Stimulated activated memory B cell treated with anti-CD40 and anti-IgM and Interleukin-4, amounts not matched to agents 10 μg/mL and 1 μg/mL and 100 μg/mL, for 72 hours (primary cell): ENCODE measurements around the gene MYBPHL.

Source experiments
- ATAC-seq: fragments of 150-1000 bp; cut with Tn5 transposase; 2 replicates; pipeline ENCODE4 v1.10.0; 2021
- H3K27ac Mint-ChIP-seq: one replicate; pipeline ENCODE4 v1.8.0; 2022; ENCODE audit warnings: mild to moderate bottlenecking, mixed read lengths
- H3K27me3 Mint-ChIP-seq: one replicate; pipeline ENCODE4 v1.8.0; 2022; ENCODE audit warnings: mixed read lengths
- H3K36me3 Mint-ChIP-seq: one replicate; pipeline ENCODE4 v1.8.0; 2022; ENCODE audit warnings: mixed read lengths
- H3K4me1 Mint-ChIP-seq: one replicate; pipeline ENCODE4 v1.8.0; 2022; ENCODE audit warnings: mixed read lengths
- H3K4me3 Mint-ChIP-seq: one replicate; pipeline ENCODE4 v1.8.0; 2022; ENCODE audit warnings: mild to moderate bottlenecking, moderate library complexity, mixed read lengths
- H3K9me3 Mint-ChIP-seq: one replicate; pipeline ENCODE4 v1.8.0; 2022; ENCODE audit warnings: mixed read lengths

The MYBPHL gene

DNA sequence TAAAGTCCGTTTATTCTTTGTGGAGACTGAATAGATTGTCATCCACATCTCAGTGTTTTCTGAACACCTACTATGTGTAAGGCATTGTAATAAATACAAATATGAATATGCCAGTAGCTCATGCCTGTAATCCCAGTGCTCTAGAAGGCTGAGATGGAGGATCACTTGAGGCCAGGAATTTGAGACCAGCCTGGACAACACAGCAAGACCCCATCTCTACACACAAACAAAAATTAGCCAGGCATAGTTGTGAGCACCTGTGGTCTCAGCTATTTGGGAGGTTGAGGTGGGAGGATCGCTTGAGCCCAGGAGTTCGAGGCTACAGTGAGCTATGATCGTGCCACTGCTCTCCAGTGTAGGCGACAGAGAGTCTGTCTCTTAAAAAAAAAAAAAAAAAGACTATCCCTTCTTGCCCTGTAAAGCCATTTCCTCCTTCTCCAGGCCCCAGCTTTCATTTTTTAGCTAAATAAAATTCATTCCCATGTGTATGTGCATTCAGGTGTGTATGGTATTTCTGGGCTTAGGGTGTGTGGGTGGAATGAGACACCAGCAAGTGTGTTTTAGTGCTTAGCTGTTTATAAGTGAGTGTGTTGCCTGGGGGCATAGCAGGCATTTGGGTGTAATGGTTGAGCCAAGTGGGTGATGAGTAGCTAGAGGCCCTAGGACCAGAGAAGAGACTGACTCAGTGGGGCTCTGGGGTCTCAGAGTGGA is 49.7 kb downstream of the MYBPHL start:
- H3K4me1 Mint-ChIP-seq, result peaks cover 18% of the 10 kb centered on the region
- H3K4me3 Mint-ChIP-seq, result no peak overlapping the region
- H3K36me3 Mint-ChIP-seq, result no peaks in the 10 kb centered on the region
- H3K27ac Mint-ChIP-seq, result no peak overlapping the region
- no peaks in the 10 kb centered on the region for H3K9me3 Mint-ChIP-seq
- no peak for ATAC-seq
- H3K27me3 Mint-ChIP-seq, result peaks cover 26% of the 10 kb centered on the region

GRCh38 chr1:109256085-109256484 is 50.7 kb downstream of the MYBPHL start:
- Mint-ChIP-seq H3K36me3 (no peaks in the 10 kb centered on the region), H3K4me1 (peaks cover 18% of the 10 kb centered on the region), H3K9me3 (no peaks in the 10 kb centered on the region), H3K27me3 (peaks cover 28% of the 10 kb centered on the region), H3K4me3 (no peak overlapping the region), H3K27ac (no peak overlapping the region)
- ATAC-seq, result no peak

DNA sequence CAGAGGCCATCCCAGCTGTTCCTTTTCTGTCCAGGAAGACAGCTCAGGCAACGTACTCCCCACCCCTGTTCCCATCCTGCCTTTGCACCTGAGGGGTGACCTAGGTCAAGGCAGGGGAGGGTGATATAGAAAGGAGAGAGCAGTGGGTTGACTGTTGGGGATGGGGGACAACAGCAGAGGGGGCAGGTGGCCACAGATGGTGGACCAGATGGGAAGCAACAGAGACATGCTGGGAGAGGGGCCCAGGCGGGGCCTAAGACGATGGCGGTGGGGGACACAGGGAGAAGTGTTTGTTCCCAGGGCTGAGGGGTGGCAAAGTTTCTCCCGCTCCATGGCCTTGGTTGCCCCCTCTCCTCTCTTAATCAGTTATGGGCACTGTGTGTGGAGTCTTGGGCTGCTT is 51.1 kb downstream of the MYBPHL start:
- no peak overlapping the region for H3K4me3 Mint-ChIP-seq
- H3K36me3 Mint-ChIP-seq, result no peaks in the 10 kb centered on the region
- H3K4me1 Mint-ChIP-seq, result peaks cover 21% of the 10 kb centered on the region
- peaks cover 32% of the 10 kb centered on the region for H3K27me3 Mint-ChIP-seq
- H3K27ac Mint-ChIP-seq, result peak overlapping the region; percentile 29
- no peak for ATAC-seq
- H3K9me3 Mint-ChIP-seq, result no peaks in the 10 kb centered on the region

DNA sequence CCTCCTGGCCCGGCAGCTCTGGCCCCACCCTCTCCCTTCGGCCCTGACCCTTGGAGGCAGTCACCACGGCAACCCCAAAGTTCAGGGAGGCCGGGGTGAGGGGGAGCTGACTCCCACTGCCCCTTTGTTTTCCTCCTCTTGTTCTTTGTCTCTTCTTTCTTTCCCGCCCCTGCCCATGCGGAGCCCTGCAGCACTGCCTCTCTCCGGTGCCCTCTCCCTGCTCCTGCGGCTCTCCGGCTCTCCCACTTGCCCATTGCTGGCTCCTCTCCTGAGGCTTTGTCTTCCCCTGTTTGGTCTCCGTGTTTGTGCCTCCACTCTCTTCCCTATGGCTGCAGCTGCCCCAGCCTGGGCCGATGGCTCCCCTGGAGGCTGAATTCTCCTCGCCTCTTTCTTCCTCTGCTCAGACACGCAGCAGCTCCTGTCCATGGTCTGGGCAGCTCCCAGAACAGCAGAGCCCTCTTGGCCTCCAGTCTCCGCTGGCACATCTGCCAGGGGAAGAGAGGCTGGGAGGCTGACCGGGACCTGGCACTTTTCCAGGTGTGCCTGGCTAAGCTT is 51.6 kb downstream of the MYBPHL start:
- Mint-ChIP-seq H3K27me3 (peaks cover 37% of the 10 kb centered on the region), H3K9me3 (no peaks in the 10 kb centered on the region), H3K4me3 (no peak overlapping the region), H3K27ac (peak overlapping the region; percentile 29), H3K36me3 (no peaks in the 10 kb centered on the region), H3K4me1 (peaks cover 22% of the 10 kb centered on the region)
- no peak for ATAC-seq

GRCh38 chr1:109254621-109255096 is 52.2 kb downstream of the MYBPHL start:
- Mint-ChIP-seq H3K27ac (peak overlapping the region; percentile 29), H3K27me3 (peaks cover 37% of the 10 kb centered on the region), H3K4me1 (peaks cover 22% of the 10 kb centered on the region), H3K9me3 (no peaks in the 10 kb centered on the region), H3K4me3 (no peak overlapping the region), H3K36me3 (no peaks in the 10 kb centered on the region)
- no peak for ATAC-seq

GRCh38 chr1:109253803-109254620 is 52.8 kb downstream of the MYBPHL start:
- H3K4me3 Mint-ChIP-seq, result no peak overlapping the region
- no peak for ATAC-seq

DNA sequence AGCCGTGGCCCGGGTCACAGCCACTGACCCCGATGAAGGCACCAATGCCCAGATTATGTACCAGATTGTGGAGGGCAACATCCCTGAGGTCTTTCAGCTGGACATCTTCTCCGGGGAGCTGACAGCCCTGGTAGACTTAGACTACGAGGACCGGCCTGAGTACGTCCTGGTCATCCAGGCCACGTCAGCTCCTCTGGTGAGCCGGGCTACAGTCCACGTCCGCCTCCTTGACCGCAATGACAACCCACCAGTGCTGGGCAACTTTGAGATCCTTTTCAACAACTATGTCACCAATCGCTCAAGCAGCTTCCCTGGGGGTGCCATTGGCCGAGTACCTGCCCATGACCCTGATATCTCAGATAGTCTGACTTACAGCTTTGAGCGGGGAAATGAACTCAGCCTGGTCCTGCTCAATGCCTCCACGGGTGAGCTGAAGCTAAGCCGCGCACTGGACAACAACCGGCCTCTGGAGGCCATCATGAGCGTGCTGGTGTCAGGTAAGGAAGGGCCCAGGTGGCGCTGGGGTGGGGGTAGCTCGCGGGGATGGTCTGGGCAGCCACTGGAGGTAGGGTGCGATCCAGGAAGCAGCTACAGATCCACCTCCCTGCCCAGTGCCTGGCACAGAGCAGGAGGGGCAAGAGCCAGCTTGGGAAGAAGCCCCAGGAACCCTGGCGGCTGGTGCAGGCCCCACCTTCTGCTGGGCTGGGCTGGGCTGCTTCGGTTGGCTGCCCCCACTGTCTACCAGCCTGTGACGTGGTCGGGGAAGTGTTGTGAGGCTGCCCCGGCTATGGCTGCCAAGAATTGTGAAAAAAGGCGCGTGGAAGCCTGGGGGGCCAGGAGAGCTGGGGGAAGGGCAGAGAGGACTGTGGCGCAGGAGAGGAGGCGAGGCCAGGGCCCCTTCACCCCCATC is 53.7 kb downstream of the MYBPHL start:
- H3K27ac Mint-ChIP-seq, result peak overlapping the region; percentile 66
- H3K4me1 Mint-ChIP-seq, result peaks cover 31% of the 10 kb centered on the region
- no peaks in the 10 kb centered on the region for H3K9me3 Mint-ChIP-seq
- peak overlapping the region; percentile 57 for H3K4me3 Mint-ChIP-seq
- no peak for ATAC-seq
- no peaks in the 10 kb centered on the region for H3K36me3 Mint-ChIP-seq
- peaks cover 39% of the 10 kb centered on the region for H3K27me3 Mint-ChIP-seq

More at GRCh38 chr1:109253803-109254620, 52.8 kb downstream of the MYBPHL start:
- Mint-ChIP-seq H3K27me3 (peaks cover 37% of the 10 kb centered on the region), H3K9me3 (no peaks in the 10 kb centered on the region), H3K4me1 (peaks cover 26% of the 10 kb centered on the region), H3K36me3 (no peaks in the 10 kb centered on the region), H3K27ac (peak overlapping the region; percentile 66)

- ATAC-seq, result no peak
- Mint-ChIP-seq H3K27me3 (peaks cover 47% of the 10 kb centered on the region), H3K36me3 (no peaks in the 10 kb centered on the region), H3K27ac (no peak overlapping the region), H3K4me3 (no peak overlapping the region), H3K4me1 (peaks cover 31% of the 10 kb centered on the region), H3K9me3 (no peaks in the 10 kb centered on the region)
These were observed 54.5 kb downstream of the MYBPHL start for GRCh38 chr1:109252167-109252892.

- H3K27me3 Mint-ChIP-seq, result peaks cover 55% of the 10 kb centered on the region
- H3K36me3 Mint-ChIP-seq, result no peaks in the 10 kb centered on the region
- no peak overlapping the region for H3K4me3 Mint-ChIP-seq
- peaks cover 31% of the 10 kb centered on the region for H3K4me1 Mint-ChIP-seq
- ATAC-seq, result no peak
- no peaks in the 10 kb centered on the region for H3K9me3 Mint-ChIP-seq
- no peak overlapping the region for H3K27ac Mint-ChIP-seq
These were observed 55.3 kb downstream of the MYBPHL start for GRCh38 chr1:109251277-109252166.

DNA sequence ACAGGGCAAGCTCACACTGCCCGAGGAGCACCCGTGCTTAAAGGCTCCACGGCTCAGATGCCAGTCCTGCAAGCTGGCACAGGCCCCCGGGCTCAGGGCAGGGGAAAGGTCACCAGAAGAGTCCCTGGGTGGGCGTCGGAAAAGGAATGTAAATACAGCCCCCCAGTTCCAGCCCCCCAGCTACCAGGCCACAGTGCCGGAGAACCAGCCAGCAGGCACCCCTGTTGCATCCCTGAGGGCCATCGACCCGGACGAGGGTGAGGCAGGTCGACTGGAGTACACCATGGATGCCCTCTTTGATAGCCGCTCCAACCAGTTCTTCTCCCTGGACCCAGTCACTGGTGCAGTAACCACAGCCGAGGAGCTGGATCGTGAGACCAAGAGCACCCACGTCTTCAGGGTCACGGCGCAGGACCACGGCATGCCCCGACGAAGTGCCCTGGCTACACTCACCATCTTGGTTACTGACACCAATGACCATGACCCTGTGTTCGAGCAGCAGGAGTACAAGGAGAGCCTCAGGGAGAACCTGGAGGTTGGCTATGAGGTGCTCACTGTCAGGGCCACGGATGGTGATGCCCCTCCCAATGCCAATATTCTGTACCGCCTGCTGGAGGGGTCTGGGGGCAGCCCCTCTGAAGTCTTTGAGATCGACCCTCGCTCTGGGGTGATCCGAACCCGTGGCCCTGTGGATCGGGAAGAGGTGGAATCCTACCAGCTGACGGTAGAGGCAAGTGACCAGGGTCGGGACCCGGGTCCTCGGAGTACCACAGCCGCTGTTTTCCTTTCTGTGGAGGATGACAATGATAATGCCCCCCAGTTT is 56.1 kb downstream of the MYBPHL start:
- Mint-ChIP-seq H3K27me3 (peaks cover 58% of the 10 kb centered on the region), H3K36me3 (no peaks in the 10 kb centered on the region), H3K4me3 (peak overlapping the region; percentile 47), H3K9me3 (no peaks in the 10 kb centered on the region), H3K27ac (no peak overlapping the region), H3K4me1 (peaks cover 31% of the 10 kb centered on the region)
- ATAC-seq, result no peak

GRCh38 chr1:109249654-109250401 is 57.0 kb downstream of the MYBPHL start:
- Mint-ChIP-seq H3K4me3 (peak overlapping the region; percentile 47), H3K4me1 (peaks cover 24% of the 10 kb centered on the region), H3K9me3 (no peaks in the 10 kb centered on the region), H3K27me3 (peaks cover 52% of the 10 kb centered on the region), H3K36me3 (no peaks in the 10 kb centered on the region), H3K27ac (no peak overlapping the region)
- peak; percentile 63 for ATAC-seq
